Measurements from ENCODE around the gene SLC25A27. TPM values are rescaled to one million over a fixed set of nuclear protein-coding genes. Genes with fewer than 3 reads are reported as not detected.
A peak's percentile ranks its signal among the peaks of the same experiment; 100 is the strongest.
"Not testable (repeated sequence)": the region's sequence is repeated elsewhere in the genome, so short reads cannot be mapped to it uniquely, and the experiment has no call there.

The SLC25A27 gene
- total RNA-seq, 1 donor from 2014 or later, result 6.9 TPM

- Histone ChIP-seq H3K27me3 (ENCODE audit: control insufficient read depth, insufficient read depth, low read length) (no peaks in the 10 kb centered on the region), H3K4me3 (ENCODE audit: low read depth, low read length) (no peak overlapping the region), H3K36me3 (ENCODE audit: control insufficient read depth, insufficient read depth, low read length) (no peaks in the 10 kb centered on the region)
- DNase-seq (ENCODE audit: low read depth), result no peak
- TF ChIP-seq CTCF (IDR thresholded peaks at IDR 0.05; ENCODE audit: insufficient read depth, low read length, poor library complexity, severe bottlenecking), result no peak
Measured at GRCh38 chr6:46645265-46645664, 7.5 kb upstream of the SLC25A27 start.

- not testable (repeated sequence) for H3K36me3 ChIP-seq (ENCODE audit: control insufficient read depth, insufficient read depth, low read length); H3K4me3 ChIP-seq (ENCODE audit: low read depth, low read length); H3K27me3 ChIP-seq (ENCODE audit: control insufficient read depth, insufficient read depth, low read length); DNase-seq (ENCODE audit: low read depth)
Measured at GRCh38 chr6:46648108-46648507, 4.7 kb upstream of the SLC25A27 start.

DNA sequence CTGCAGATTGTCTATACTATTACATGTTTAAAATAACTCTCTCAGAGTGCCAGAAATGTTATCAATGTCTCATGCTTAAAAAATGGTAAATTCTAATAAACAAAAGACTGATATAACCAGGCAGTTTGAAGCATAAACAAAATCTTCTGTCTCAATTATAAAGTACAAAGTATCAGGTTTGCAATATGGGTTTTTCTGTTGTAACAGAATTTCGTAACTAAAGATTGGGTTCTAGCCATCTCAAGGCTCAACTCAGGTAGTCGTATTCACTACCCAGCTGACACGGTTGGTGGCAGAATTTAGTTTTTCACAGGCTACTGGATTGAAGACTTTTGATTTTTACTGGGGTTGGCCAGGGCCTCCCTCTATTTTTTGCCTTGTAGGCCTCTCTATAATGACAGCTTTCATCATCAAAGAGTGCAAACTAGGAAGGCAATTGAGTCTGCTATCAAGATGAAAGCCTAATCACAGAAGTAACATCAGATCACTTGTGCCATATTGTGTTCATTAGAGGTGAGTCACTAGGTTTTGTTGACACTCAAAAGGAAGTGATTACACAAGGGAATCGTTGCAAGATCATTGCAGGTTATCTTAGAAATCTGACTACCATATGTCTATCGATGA lies 3.8 kb upstream of the SLC25A27 start:
- TF ChIP-seq CTCF (IDR thresholded peaks at IDR 0.05; ENCODE audit: insufficient read depth, low read length, poor library complexity, severe bottlenecking), result no peak
- no peak for DNase-seq (ENCODE audit: low read depth)

DNA sequence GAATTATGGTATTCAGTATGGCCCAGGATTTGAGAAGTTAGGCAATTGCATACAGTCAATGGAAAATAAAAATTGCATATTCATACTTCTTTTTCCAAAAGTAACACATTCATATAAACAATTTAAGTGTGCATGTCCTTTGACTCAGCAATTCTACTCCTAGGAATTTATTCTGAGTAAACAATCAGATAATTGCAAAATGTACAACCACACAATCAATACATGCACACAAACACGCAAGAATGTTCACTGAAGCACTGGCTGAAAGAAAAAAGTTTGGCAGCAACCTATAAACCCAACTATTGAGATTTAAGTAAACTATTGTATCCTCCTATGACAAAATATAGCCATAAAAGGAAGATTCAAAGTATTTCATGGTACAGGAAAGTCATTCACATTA lies 1.8 kb upstream of the SLC25A27 start:
- no peak for TF ChIP-seq CTCF (IDR thresholded peaks at IDR 0.05; ENCODE audit: insufficient read depth, low read length, poor library complexity, severe bottlenecking)
- no peak for DNase-seq (ENCODE audit: low read depth)
- no peaks in the 10 kb centered on the region for H3K36me3 ChIP-seq (ENCODE audit: control insufficient read depth, insufficient read depth, low read length)
- H3K27me3 ChIP-seq (ENCODE audit: control insufficient read depth, insufficient read depth, low read length), result no peaks in the 10 kb centered on the region
- H3K4me3 ChIP-seq (ENCODE audit: low read depth, low read length), result no peak overlapping the region

More for the DNA sequence above, 3.8 kb upstream of the SLC25A27 start:
- H3K36me3 ChIP-seq (ENCODE audit: control insufficient read depth, insufficient read depth, low read length), result no peaks in the 10 kb centered on the region
- H3K4me3 ChIP-seq (ENCODE audit: low read depth, low read length), result no peak overlapping the region
- no peaks in the 10 kb centered on the region for H3K27me3 ChIP-seq (ENCODE audit: control insufficient read depth, insufficient read depth, low read length)

DNA sequence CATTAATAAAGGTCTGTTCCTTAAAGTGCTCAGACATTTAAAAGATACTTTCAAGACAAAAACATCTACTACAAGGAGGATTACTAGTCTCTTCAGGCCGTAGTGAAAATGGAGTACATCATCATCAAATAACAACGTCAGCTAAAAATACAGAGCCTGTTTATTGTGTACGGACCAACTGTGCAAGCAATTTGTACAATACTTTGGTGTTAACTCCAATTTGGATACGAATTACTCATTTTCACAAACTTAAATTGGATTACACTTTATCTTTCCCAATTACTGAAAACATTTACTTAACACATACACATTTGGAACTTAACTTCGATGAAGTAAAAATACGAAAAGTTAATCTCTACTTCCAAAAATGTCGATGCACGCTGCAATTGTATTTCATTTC lies 959 bp upstream of the SLC25A27 start:
- TF ChIP-seq CTCF (IDR thresholded peaks at IDR 0.05; ENCODE audit: insufficient read depth, low read length, poor library complexity, severe bottlenecking), result no peak
- DNase-seq (ENCODE audit: low read depth), result no peak
- Histone ChIP-seq H3K27me3 (ENCODE audit: control insufficient read depth, insufficient read depth, low read length) (no peaks in the 10 kb centered on the region), H3K36me3 (ENCODE audit: control insufficient read depth, insufficient read depth, low read length) (no peaks in the 10 kb centered on the region), H3K4me3 (ENCODE audit: low read depth, low read length) (peak overlapping the region; percentile 92)

DNA sequence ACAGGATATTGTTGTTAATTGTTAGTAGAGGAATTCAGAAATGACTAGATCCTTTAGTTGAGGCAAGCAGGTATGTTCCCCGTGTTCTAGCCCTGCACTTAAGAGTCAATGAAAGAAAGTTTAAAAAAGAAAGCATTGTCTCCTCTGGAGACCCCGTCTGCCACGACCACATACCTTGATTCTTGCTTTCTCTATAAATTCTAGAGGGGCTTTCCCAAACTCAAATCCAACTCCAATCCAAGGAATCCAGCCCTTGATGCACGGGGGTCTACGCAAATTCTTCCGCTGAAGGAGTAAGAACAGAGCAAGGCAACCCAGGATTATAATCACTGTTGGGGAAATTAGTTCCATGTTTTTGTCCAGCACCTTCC lies 558 bp upstream of the SLC25A27 start:
- no peak for TF ChIP-seq CTCF (IDR thresholded peaks at IDR 0.05; ENCODE audit: insufficient read depth, low read length, poor library complexity, severe bottlenecking)
- Histone ChIP-seq H3K4me3 (ENCODE audit: low read depth, low read length) (peak overlapping the region; percentile 92), H3K27me3 (ENCODE audit: control insufficient read depth, insufficient read depth, low read length) (no peaks in the 10 kb centered on the region), H3K36me3 (ENCODE audit: control insufficient read depth, insufficient read depth, low read length) (no peaks in the 10 kb centered on the region)
- DNase-seq (ENCODE audit: low read depth), result no peak
